Activated CD4-positive, alpha-beta T cell treated with anti-CD3 and anti-CD28 coated beads for 4 hours (primary cell): Measurements from ENCODE around the gene PGK1.
"Not testable (repeated sequence)": the region's sequence is repeated elsewhere in the genome, so short reads cannot be mapped to it uniquely, and the experiment has no call there.

Experiments
- DNase-seq, 2 donors: peaks; one replicate each; pipeline ENCODE4 v3.0.0-alpha.2; 2020

PGK1 gene

GRCh38 chrX:78103623-78104446 lies at the start of gene PGK1:
PGK1 (plus strand) TSS chrX:78104248; CDS start chrX:78104341, 93 bp downstream.
- DNase-seq: peak; percentile 86 to 90

GRCh38 chrX:78063687-78064086 lies 40.4 kb upstream of the PGK1 start:
- no peak for DNase-seq

DNA sequence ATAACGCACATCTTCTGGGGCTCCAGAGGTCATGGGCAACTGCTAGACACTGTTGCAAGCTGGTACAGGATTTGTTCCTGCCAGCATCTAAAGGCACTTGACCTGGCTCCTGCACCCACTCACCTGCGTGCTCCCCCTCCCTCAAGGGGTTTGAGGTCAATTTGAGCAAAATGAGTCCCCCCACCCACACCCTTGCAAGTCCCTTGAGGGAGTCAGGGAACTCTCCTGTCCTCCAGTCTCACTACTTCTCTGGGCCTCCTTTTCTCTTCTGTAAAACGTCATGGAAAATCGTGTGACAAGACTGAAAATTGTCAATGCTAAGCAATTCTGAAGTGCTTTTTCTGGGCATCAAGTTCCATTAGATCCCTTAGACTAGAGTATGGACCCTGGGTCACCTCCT lies 39.9 kb upstream of the PGK1 start:
- DNase-seq: no peak

DNA sequence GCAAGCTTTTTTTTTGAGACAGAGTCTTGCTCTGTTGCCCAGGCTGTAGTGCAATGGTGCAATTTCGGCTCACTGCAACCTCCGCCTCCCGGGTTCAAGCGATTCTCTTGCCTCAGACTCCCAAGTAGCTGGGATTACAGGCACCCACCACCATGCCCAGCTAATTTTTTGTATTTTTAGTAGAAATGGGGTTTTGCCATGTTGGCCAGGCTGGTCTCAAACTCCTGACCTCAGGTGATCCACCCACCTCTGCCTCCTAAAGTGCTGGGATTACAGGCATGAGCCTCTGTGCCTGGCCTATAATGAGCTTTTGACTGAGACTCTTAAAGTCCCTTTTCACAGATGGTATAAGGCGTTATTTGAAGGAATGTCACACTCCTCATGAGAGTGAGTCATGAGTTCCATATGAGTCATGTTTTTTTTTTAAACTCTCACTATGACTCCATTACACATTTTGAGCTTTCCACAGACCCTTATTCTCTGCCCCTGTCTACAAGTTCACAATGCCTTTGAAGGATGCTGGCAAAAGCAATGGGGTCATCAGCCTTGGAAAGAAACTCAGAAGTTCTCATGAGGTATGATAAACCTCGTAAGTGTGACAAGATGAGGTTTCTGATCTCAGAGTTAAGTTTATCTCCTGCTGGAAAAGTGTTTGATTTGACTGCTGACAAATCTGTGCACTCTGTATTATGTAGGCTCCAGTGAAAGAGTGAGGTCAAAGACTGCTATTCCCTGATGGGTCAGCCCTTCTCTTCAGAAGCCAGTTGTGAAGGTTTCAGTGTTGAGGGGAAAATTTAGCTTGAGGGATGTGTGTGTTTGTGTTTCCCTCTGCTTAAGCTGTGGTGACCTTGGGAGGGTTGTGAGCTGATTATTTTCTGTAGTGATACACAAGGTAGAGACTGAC lies 39.1 kb upstream of the PGK1 start:
- DNase-seq: not testable (repeated sequence)

DNA sequence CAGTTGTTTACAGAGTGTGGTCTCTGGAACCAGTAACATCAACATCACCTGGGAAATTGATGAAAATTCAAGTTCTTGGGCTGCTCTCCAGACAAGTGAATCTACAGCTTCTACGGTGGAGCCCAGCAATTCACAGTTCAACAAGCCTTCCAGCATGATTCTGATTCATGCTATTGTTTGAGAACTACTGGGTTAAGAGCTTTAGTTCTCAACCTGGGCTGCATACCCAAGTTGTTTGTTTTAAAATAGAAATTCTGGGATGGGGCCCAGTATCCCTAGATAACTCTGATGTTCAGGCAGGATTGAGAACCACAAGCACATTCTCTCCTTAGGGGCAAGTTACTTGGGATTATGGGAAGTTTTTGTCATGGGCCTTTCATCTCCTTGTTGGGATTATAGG lies 37.9 kb upstream of the PGK1 start:
- DNase-seq: no peak

DNA sequence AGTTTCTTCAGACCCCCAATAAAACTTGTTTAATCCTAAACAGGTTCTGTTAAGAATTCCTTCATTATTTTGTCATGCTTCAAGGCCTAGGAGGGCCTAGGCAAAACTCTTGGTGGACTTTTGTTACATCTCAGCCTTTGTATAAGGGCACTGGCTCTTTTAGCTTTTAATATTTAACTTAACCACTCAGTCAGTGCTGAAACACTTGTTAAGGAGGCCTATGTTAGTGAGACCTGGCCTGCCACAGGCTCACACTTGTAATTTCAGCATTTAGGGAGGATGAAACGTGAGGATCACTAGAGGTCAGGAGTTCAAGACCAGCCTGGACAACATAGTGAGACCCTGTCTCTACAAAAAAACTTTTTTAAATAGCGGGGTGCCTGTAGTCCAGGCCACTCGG lies 32.7 kb upstream of the PGK1 start:
- DNase-seq: no peak

- DNase-seq: not testable (repeated sequence)
These were observed 30.6 kb upstream of the PGK1 start for GRCh38 chrX:78073147-78074077.

GRCh38 chrX:78074088-78074487 lies 30.0 kb upstream of the PGK1 start:
- no peak for DNase-seq

GRCh38 chrX:78075787-78076389 lies 28.2 kb upstream of the PGK1 start:
- no peak for DNase-seq

GRCh38 chrX:78081413-78081812 lies 22.6 kb upstream of the PGK1 start:
- not testable (repeated sequence) for DNase-seq

DNA sequence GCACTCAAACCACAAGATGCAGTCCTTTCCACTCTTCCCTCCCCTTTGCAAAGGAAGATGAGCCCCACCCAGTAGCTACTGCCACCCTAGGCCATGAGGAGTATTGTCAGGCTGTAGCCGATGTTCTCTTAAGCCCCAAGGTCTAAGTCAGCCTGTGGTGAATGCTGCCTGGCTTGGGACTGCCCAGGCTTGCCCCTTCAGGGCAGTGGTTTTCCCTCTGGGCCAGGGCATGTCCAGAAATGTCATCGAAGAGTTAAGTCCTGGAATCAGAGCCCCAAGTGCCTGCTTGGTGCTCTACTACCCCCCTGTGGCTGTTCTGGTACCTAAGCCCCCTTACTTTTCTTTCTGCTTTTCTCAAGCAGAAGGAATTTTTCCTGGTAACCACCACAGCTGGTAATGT lies 11.8 kb upstream of the PGK1 start:
- DNase-seq: no peak

DNA sequence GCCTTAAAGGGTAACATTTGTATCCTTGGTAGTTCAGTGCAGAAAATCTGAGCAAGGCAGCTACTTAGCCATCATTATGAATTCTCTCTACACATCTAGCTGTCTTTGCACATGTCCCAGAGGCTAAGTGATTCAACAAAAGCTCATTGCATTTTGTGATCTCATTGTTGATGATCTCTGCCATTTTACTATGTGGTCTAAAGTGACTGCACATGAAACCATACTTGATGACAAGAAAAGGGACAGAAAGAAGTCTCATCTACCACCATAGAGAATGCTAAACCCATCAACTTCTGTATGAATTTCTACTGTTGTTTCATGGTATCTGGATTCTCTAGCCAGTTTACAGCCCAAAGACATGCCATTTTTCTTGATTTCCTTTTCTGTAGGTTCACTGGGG lies 5.9 kb upstream of the PGK1 start:
- DNase-seq: no peak

- no peak for DNase-seq
These were observed 2.0 kb upstream of the PGK1 start for GRCh38 chrX:78102091-78102490.

DNA sequence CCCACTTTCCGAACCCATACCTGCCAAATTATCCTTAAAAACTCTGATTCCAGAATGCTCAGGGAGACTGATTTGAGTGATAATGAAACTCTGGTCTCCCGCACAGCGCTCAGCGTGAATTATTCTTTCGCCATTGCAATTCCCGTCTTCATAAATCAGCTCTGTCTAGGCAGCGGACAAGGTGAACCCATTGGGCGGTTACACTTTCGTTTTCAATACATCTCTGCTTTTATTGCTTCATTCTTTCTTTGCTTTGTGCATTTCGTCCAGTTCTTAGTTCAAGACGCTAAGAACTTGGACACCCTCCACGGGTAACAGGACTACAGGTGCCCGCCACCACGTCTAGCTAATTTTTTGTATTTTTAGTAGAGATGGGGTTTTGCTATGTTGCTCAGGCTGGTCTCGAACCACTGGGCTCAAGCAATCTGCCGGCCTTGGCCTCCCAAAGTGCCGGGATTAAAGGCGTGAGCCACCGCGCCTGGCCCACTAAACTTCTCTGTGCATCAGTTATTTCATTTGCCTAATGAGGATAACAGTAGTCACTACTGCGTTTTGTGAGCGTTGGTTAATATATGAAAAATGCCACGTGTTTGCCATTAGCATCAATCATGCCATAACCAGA lies 936 bp upstream of the PGK1 start:
- DNase-seq: no peak

- DNase-seq: peak in 1 of 2 donors; percentile 24
These were observed 564 bp downstream of the PGK1 start for GRCh38 chrX:78104447-78105176.

- peak; percentile 20 to 22 for DNase-seq
These were observed 2.0 kb downstream of the PGK1 start for GRCh38 chrX:78105944-78106650.

GRCh38 chrX:78106651-78106986 lies 2.6 kb downstream of the PGK1 start:
- no peak for DNase-seq

DNA sequence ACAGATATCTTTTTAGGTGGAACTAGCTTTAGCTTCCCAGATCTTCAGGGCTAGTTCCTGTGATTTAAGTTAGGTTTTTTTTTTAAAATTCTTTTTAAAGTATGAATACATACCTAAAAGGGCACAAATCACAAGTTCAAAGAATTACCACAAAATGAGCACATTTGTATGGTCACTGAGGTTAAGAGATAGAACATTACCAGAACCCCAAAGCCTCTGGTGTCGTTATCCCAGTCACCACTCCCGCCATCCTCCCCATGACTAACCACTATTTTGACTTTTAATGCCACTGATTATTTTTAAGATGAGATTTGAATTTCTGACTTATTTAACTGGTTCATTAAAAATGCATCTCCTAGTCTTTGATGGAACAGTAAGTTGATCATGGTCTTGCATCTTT lies 5.4 kb downstream of the PGK1 start:
- no peak for DNase-seq

DNA sequence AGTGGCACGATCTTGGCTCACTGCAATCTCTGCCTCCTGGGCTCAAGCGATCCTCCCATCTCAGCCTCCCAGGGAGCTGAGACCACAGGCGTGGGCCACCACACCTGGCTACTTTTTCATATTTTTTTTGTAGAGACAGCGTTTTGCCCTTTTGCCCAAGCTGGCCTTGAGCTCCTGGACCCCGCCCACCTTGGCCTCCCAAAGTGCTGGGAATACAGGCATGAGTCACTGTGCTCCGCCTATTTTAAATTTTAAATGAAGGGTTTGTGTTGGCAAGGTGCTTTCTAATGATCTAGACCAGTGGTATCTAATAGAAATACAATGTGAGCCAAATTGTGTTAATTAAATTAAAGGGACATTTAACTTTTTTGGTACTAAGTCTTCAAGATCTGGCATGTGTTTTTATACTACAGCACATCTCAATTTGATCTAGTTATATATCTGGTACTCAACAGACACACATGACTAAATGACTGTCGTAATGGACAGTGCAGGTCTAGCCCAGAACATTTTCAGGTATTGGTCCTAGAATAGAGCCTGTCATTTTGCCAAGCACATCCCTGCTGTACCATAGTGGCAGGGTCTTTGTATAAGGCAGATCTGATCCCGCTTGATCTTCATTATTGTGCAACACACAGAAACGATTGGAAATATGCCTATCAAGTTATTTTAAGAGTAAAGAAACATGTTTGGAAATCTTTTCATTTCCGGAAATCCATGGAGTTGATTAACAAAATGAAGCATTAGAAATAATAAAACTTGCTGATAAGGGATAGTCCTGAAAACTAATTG lies 7.3 kb downstream of the PGK1 start:
- DNase-seq: no peak

DNA sequence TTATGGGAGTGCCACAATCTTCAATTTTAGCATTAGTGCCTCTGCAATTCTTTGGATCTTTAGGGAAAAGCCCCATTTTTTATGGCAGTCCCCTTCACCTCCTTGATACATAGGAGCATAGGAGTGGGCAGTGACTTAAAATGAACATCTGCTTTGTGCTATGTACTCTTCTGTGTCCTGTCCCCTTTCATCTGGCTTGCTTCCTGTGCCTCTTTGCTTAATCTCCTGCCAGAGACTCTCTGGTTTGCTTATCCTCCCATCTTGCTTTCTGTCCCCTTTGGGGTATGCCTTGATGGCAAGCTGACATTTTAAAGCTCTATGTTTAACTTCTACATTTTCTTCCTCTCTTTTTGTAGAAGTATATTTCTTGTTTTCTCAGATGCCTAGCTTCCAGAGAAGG lies 12.3 kb downstream of the PGK1 start:
- DNase-seq: no peak
